OCI-LY7 (cell line): ENCODE results near the gene SERTM1.

Experiments
- CTCF ChIP-seq: fragments of 200-600 bp; sonication (generic); conservative IDR thresholded peaks from 2 replicates; pipeline ENCODE4 v1.5.1; 2014; ENCODE audit warnings: mild to moderate bottlenecking, antibody characterized with exemption, low read length, moderate library complexity, mixed read lengths
- EZH2phosphoT487 ChIP-seq: fragments of 200-600 bp; sonication (generic); IDR thresholded peaks from 2 replicates; pipeline ENCODE4 v1.6.1; 2018; ENCODE audit warnings: low read depth, borderline replicate concordance, mild to moderate bottlenecking, mixed run types, antibody characterized with exemption, low read length, moderate library complexity, mixed read lengths

GRCh38 chr13:36666477-36667229, 7.2 kb upstream of the SERTM1 start:
- no peak for TF ChIP-seq CTCF
- no peak for TF ChIP-seq EZH2phosphoT487
